Breast epithelium (tissue), 3 donors: ENCODE results near the gene PSMC3IP.
"Not testable (repeated sequence)": the region's sequence is repeated elsewhere in the genome, so short reads cannot be mapped to it uniquely, and the experiment has no call there.

Experiments
- POLR2AphosphoS5 ChIP-seq, 3 donors: sonication (generic); formaldehyde crosslinking; IDR thresholded peaks; one replicate each; pipeline ENCODE4 v1.6.1; 2017; ENCODE audit warnings: antibody characterized with exemption in 3 of 3
- TF ChIP-seq, protein P1 (sequence below), 3 donors: fragments of 450-650 bp; IDR thresholded peaks; one replicate each; pipeline ENCODE4 v1.5.1; 2016 to 2017; ENCODE audit warnings: antibody characterized with exemption in 3 of 3, mild to moderate bottlenecking in 3 of 3, moderate library complexity in 3 of 3

DNA sequence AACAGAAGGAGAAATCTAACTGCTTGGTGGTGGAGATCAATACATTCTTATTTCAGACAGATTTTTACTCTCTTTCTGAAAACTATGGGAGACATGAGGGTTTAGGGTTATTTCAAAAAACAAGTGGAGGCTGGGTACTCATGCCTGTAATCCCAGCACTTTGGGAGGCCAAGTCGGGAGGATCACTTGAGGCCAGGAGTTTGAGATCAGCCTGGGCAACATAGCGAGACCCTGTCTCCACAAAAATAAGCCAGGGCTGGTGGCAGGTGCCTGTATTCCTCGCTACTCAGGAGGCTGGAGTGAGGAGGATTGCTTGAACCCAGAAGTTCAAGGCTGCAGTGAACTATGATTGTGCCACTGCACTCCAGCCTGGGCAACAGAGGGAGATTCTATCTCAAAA is 44.5 kb upstream of the PSMC3IP start:
- not testable (repeated sequence) for TF ChIP-seq POLR2AphosphoS5 (IDR thresholded peaks at IDR 0.05)
- TF ChIP-seq, protein P1, sequence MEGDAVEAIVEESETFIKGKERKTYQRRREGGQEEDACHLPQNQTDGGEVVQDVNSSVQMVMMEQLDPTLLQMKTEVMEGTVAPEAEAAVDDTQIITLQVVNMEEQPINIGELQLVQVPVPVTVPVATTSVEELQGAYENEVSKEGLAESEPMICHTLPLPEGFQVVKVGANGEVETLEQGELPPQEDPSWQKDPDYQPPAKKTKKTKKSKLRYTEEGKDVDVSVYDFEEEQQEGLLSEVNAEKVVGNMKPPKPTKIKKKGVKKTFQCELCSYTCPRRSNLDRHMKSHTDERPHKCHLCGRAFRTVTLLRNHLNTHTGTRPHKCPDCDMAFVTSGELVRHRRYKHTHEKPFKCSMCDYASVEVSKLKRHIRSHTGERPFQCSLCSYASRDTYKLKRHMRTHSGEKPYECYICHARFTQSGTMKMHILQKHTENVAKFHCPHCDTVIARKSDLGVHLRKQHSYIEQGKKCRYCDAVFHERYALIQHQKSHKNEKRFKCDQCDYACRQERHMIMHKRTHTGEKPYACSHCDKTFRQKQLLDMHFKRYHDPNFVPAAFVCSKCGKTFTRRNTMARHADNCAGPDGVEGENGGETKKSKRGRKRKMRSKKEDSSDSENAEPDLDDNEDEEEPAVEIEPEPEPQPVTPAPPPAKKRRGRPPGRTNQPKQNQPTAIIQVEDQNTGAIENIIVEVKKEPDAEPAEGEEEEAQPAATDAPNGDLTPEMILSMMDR (IDR thresholded peaks at IDR 0.05), result not testable (repeated sequence)
